NCI-H2196 (cell line): ENCODE results near the gene PHLPP1.

ENCODE experiments used
- DNase-seq: peaks from one replicate; lab custom pipeline; 2025; ENCODE audit not compliant: unreplicated experiment; lab: John Stamatoyannopoulos, UW

The PHLPP1 gene

DNA sequence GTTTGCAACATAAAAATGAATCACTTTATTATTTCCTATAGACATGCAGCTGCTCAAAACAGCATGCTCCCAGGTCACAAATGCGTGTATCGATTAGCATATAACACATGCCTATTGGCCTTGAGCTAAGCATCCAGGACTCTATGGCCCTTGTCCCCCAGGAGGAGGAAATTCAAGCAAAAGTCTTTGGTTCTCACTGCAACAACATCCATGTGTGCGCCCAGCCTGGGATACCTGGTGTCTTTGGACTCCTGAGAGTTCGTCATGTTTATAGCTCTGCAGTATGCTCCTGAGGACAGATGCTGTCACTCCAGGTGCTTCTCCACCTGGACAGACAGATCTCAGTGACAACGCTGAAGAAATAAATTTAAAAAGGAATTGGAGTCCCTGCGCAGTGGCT, 284.6 kb downstream of the PHLPP1 start:
- no peak for DNase-seq

DNA sequence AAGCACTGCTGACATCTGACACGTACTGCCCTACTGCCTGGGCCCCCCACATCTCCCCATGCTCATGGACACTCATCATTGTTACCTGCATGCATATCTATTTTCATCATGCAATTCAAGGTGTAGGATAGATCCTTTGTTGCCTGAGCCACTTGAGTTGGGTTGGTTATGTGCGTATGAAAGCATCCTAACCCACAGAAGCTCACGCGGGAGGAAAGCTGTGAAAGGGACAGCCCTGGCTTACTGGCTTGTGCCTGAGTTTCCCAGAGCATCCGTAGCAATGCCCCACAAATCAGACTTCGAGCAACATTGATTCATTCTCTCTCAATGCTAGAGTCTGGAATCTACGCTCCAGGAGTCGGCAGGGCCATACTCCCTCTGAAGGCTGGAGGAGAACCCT, 285.5 kb downstream of the PHLPP1 start:
- DNase-seq = no peak

DNA sequence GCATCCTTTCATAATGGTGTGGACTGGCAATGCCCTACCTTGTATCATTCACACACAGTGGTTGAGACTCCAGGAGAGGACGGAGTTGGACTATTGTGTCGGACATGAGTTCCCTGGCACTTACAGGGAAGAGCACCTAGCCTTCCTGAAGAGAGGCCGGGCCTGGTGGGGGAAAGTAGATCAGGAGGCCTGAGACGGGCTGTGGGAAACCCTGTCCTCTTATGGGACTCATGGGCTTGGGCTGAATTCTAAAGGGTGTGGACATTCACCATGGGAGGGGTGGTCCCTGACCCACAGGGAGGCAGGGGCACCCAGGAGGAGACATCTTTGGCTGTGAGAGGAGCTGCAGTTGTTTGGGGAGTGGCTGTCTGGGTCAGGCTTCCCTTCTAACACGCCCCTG, 286.5 kb downstream of the PHLPP1 start:
- no peak for DNase-seq

DNA sequence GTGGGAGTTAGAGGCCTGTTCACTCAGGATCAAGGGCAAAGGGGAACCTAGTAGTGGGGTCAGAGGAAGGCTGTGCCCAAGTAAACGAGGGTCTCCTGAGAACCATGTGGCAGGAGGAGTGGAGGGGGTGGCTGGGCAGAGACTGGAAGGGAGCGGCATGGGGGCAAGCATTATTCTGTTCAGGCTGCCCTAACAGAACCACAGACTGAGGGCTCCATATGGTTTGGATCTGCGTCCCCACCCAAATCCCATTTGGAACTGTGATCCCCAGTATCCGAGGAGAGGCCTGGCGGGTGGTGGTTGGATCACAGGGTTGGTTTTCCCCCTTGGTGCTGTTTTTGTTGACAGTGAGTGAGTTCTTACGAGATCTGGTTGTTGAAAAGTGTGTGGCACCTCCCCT, 287.0 kb downstream of the PHLPP1 start:
- DNase-seq = no peak

DNA sequence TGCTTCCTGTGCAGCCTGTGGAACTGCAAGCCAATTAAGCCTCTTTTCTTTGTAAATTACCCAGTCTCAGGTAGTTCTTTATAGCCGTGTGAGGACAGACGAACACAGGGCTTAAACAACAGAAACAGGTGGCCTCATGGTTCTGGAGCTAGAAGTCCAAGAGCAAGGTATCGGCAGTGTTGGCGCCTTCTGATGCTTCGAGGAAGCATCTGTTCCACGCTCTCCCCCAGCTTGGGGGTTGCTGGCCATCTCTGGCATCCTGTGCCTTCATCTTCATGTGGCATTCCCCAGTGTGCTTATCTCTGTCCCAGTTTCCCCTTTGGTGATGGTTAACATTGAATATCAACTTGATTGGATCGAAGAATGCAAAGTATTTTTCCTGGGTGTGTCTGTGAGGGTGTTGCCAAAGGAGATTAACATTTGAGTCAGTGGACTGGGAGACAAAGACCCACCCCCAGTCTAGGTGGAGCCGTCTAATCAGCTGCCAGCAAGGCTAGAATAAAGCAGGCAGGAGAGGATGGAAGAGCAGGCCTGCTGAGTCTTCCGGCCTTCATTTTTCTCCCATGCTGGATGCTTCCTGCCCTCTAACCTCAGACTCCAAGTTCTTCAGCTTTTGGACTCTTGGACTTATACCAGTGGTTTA, 287.6 kb downstream of the PHLPP1 start:
- no peak for DNase-seq

DNA sequence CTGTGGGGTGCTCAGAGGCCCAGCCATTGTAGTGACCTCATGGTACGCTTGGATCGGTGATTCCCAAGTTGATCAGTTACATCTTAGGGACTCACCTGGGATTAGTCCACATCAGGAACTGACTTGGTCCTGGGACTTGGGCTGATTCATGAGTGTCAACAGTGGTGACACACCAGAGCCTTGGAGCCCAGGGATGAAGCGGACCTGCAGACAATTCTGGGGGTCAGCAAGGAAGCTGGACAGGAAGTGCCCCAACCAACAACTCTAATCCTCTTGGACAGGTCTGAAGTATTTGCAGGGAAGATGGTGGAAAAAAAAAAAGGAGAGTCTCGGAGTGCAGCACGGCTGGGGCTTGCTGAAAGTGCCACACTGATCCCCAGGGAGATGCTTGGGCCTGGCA, 288.6 kb downstream of the PHLPP1 start:
- DNase-seq = no peak

DNA sequence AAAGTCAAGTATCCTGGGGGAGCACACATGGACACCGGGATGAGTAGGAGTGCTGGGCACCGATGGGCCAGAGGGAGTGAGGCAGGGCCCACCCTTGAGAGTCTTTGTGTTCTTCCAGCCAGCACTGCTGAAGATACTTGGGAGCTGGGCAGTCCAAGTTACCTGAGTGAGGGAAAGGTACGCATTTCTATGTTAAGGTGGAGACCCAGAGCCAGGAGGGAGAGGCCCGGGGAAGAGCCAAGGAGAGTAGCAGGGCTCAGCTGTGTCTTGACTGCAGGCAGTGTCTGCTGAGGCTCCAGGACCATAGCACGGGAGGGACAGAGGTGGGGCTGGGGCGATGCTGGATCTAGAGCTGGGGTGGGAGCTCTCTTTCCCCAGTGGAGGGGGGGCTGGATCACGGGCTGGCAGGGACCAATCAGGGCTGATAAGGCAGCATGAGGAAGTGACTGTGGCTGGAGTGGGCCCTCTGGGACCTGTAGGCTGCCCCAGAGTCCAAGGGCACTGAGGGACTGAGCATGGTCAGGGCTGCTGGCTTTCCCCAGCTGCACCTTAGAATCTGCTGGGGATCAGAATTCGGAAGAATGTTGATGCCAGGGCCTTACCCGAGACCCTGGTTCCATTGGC, 289.2 kb downstream of the PHLPP1 start:
- no peak for DNase-seq

DNA sequence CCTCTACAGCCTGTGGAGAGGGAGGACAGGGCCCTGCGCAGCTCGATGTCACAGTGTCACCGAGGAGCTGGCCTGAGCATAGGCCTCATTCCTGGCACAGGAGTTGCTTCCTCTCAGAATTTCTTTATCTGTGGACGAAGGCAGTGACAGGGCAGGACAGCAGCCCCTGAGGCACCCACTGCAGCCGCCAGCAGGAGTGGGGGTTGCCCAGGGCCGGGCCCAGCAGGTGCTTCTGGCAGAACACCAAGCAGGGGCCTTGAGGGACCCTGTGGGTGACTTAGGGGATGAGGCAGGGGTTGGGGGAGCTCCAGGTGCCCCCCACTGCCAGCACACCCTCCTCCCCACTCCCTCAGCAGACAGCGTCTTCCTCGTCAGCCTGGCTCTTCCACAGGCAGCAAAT, 290.0 kb downstream of the PHLPP1 start:
- no peak for DNase-seq

DNA sequence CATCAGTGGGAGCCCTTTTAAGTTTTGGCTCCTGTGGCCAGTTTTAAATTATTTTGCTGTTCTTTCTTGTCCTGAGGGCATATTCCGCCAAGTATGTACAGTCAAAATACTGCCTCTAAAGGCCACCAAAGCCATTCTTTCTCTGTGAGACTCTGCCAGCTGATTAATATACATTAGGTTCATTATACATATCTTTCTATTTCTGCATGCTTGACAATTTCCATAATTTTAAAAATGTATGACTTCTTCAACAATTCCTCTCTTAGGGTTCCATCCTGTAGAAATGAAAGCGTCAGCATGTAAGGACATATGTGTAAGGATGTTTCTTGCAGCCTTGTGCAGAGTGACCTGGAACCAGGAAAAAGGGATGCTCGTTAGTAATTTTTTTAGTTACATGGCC, 291.9 kb downstream of the PHLPP1 start:
- DNase-seq = no peak

DNA sequence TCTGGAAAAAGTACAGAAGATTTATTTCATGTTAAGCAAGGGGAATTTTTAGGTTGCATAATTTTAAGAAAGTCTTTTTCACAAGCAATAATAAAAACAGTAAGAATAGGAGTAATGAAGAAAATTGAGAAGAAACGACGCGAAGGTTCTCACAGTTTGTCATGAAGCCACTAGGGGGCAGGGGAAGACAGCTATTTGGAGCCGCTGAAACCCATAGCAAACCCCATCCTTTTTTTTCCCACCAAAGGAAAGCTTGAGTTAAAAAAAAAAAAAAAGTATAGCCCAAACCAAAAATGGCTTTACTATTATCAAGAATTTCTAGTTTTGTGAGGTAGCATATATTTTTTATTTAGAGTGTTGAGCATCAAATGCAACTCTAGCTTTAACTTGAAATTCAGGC, 300.9 kb downstream of the PHLPP1 start:
- peak; percentile 78 for DNase-seq

DNA sequence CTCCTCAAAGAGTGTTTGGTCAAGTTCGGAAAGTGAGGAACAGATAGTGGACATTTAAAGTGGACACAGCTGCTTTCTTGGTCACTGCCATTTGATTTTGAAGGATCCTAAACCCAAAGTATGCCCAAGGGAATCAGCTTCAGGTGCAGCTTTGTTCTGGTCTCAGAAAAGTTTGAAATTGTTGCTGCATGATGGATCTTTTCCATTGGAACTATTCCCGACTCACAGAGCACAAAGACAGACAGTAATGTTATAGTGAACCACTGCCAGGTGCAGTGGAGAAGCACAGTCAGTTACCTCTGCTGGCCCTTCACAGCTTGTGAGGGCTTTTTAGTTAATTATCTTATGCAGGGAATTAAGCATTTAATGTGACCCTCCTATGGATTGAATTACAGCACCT, 301.7 kb downstream of the PHLPP1 start:
- no peak for DNase-seq

DNA sequence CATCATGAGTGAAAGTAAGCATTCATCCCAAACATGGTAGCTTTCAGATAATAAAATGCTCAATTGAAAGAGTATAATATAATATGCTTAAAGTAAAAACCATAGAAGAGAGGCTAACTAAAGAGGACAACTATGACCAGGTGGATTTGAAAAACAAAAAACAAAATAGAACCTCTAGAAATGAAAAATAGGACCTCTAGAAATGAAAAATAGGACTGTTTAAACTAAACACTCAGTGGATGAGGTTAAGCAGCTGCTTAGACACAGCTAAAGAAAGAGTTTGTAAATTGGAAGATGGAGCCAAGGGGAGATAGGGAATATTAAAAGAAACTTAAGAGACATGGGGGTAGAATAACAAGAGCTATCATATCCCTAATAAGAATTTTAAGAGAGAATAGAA, 302.6 kb downstream of the PHLPP1 start:
- DNase-seq = no peak

DNA sequence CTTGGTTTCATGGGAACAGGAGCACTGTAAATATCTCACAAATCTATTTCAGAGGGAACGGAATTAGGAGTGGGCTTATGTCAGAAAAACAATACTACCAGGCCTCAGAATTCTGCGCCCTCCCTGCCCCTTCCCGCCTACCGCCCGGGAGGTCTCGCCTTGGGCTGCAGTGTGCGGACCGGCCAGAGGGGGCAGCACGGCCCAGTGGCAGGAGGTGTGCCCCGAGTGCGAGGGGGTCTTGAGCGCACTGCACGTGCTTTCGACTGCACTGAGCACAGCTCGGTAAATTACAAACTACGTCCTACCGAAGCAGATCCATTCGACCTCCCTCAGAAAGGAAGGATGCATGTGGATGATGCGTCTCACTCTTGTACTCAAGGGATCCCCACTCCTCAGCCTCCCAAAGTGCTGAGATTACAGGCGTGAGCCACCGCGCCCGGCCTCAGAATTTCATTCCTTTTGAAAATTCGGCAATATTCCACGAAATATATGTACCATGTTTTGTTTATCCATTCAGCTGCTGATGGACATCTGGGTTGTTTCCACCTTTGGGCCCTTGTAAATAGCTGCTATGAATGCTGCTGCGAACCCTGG, 307.2 kb downstream of the PHLPP1 start:
- no peak for DNase-seq

DNA sequence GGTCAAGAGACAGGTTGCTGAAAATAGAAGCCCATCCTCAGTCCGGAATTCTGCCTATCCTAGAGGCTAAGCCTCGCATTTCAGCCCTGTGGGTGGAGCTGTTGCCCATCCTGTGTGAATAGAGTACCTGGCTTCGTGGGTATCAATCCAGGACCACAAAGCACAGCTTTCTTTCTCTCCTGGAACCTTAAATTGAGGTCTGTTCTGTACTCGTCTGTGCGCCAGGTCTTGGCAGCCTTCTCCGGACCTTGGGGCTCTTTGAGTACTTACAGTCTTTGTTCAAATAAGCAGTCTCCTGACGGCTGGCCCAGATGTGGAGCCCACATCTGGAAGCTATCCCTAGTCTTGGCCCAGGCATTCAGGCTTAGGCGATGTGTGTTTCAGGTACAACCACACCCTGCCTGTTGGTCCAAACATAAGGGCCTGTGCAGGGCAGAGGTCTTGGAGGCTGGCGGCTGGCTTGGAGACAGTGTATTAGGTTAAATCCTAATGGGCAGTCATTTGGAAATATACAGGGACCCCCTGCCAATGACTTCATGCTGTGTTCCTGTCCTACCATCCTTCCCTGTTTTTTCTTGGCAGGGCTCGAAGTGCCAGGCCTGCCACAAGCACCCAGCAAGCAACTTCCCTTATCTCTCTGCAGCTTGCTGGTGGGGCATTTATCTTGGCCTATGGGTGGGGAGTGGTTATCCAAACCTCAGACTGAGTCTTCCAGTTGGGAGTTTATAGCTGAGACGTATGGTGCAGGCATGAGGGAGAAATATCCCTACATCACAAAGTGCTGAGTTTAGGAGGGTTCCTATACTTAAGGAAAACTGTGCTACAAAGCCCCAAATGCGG, 310.1 kb downstream of the PHLPP1 start:
- DNase-seq = peak; percentile 41

DNA sequence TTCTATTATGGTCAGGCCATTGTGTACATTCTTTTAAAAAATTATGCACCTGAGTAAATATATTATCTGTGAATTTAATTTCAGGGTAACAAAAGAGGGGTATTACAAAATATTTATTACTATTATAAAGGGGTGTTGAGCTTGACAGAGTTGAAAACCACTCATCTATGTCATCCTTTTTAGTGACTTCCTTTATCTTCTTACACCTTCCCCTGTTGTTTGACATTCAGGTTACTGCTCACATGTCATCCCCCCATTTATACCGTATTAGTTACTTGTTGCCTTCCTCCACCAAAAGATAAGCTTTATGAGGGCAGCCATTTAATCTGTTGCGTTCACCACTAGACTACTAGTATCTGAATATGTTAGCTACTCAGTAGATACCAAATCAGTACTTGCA, 313.0 kb downstream of the PHLPP1 start:
- no peak for DNase-seq
